Adipose tissue (tissue), 3 donors: Measurements from ENCODE around the gene TSSC4. TPM values are rescaled to one million over a fixed set of nuclear protein-coding genes. Genes with fewer than 3 reads are reported as not detected.
A peak's percentile ranks its signal among the peaks of the same experiment; 100 is the strongest.

Experiments
- H3K27ac ChIP-seq: one replicate; pipeline ENCODE4 v1.5.1; 2013; ENCODE audit warnings: low read depth, low read length
- WGBS, 3 donors: extraction: QIAGEN DNeasy Blood & Tissue Kit; methylation state at CpG; one replicate each; pipeline ENCODE4 v1.1.7; 2013; 5-methylcytosine and 5-hydroxymethylcytosine counted together
- polyA plus RNA-seq, 3 donors: library from polyadenylated mRNA; stranded (reverse); fragments of 200-250 nt; gene quantifications; one replicate each; pipeline ENCODE4 v1.2.3, GENCODE V29; 2013
- donor health status: healthy with polysubstance abuse.
- donor health status: Bipolar disorder and iron deficiency.
- donor health status: healthy.

Gene TSSC4
- polyA plus RNA-seq, 3 donors = 21.0 to 58.0 (median 49.8) TPM

DNA sequence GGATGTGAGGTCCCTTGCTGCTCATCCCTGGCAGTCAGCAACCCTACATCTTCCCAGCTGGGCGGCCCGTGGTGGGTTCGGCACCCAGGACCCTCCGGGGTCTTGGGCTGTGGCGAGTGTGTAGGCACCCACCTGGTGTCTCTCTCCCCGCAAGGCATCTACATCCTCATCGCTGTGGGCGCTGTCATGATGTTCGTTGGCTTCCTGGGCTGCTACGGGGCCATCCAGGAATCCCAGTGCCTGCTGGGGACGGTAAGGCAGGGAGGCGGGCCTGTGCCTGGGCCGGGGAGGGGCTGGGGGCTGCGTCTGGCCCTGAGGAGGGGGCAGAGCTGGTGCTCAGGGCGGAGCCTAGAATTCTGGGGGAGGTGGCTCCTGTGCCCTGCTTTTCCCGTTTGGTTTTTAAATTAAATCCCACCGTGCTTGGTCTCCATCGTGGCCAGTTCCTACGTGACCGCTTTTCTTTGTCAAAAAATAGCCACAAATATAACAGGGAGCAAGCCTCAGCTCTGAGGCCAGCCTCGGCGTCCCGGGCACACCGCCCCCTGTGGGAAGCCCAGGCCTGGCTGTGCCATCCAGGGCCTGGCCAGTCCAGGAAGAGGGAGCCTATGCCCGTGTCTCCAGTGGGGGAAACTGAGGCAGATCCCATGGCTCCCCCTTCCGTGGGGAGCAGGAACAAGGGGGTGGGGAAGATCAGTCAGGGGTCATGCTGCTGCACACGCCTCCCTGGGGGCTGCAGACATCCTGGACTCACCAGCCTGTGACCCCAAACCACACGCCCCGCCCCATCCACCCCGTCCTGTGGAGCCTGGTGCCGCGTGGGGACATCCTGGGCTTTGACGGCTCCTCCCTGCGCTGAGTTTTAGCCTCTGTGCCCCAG lies 6.4 kb upstream of the TSSC4 start:
- H3K27ac ChIP-seq = no peak overlapping the region

DNA sequence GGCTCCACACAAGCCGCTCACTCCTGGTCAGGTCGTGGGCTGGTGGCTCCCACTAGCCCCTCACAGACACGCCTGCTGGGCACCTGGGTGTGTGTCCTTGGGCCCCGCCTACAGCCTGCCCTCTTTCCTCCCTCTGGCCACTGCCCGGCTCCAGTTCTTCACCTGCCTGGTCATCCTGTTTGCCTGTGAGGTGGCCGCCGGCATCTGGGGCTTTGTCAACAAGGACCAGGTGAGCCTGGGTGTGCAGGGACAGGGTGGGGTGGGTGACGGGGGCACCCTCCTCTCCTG lies 5.8 kb upstream of the TSSC4 start:
- no peak overlapping the region for H3K27ac ChIP-seq
- WGBS, 3 donors = 80 to 86% (median 83%) methylated on average over 8 of the region's 8 CpGs

More for the DNA sequence above, 6.4 kb upstream of the TSSC4 start:
- 78 to 85% (median 83%) methylated on average over 33 to 34 of the region's 34 CpGs for WGBS, 3 donors

DNA sequence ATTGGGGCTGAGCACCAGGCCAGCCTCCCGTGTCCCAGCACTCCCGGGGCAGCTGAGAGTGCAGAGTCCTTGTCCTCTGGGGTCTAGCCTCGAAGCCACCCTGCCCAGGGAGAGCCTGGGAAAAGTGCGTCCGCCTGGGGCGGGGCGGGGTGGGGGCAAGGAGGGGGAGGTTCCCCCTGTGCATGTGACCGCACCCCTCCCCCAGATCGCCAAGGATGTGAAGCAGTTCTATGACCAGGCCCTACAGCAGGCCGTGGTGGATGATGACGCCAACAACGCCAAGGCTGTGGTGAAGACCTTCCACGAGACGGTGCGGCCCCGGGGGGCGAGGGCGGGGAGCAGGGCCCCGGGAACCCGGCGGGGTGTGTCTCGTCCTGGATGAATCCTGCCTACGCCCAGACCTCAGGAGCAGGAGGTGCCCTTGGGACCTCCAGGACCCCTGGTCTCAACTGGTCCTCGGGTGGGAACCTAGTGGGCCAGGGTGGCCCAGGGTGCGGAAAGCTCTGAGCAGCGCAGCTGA lies 5.3 kb upstream of the TSSC4 start:
- no peak overlapping the region for H3K27ac ChIP-seq
- WGBS, 3 donors = 83 to 90% (median 86%) methylated on average over 26 of the region's 26 CpGs

DNA sequence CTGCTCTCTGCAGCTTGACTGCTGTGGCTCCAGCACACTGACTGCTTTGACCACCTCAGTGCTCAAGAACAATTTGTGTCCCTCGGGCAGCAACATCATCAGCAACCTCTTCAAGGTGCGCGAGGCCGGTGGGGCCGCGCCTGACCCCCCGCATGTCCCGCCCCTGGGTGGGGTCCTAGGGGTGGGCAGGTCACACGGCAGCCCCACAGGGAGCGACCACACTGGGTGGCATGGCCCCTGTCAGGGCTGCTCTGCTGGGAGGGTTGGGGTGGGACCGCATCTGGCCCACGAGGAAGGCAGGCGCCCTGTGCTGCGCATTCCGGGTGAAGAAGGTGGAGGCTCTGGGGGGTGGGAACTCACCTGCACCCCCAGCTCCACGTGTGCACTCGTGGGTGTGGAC lies 4.7 kb upstream of the TSSC4 start:
- 85 to 89% (median 86%) methylated on average over 17 of the region's 17 CpGs for WGBS, 3 donors

DNA sequence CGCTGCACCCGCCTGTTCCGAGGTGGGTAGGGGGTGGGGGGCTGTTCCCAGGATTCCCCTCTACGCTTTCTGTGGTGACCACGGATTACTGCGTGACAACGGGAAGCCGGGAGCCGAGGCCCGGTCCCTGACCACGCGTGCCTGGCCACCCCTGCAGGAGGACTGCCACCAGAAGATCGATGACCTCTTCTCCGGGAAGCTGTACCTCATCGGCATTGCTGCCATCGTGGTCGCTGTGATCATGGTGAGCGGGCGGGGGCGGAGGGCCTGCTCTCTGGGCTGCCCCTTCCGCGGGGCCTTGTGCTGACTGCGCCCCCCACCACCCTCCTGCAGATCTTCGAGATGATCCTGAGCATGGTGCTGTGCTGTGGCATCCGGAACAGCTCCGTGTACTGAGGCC lies 4.1 kb upstream of the TSSC4 start:
- no peak overlapping the region for H3K27ac ChIP-seq
- WGBS, 3 donors = 90 to 91% (median 91%) methylated on average over 25 to 26 of the region's 26 CpGs

More for the DNA sequence above, 4.7 kb upstream of the TSSC4 start:
- no peak overlapping the region for H3K27ac ChIP-seq

DNA sequence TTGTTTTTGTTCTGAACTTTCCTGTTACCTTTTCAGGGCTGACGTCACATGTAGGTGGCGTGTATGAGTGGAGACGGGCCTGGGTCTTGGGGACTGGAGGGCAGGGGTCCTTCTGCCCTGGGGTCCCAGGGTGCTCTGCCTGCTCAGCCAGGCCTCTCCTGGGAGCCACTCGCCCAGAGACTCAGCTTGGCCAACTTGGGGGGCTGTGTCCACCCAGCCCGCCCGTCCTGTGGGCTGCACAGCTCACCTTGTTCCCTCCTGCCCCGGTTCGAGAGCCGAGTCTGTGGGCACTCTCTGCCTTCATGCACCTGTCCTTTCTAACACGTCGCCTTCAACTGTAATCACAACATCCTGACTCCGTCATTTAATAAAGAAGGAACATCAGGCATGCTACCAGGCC lies 3.5 kb upstream of the TSSC4 start:
- WGBS, 3 donors = 78 to 92% (median 91%) methylated on average over 12 of the region's 12 CpGs

DNA sequence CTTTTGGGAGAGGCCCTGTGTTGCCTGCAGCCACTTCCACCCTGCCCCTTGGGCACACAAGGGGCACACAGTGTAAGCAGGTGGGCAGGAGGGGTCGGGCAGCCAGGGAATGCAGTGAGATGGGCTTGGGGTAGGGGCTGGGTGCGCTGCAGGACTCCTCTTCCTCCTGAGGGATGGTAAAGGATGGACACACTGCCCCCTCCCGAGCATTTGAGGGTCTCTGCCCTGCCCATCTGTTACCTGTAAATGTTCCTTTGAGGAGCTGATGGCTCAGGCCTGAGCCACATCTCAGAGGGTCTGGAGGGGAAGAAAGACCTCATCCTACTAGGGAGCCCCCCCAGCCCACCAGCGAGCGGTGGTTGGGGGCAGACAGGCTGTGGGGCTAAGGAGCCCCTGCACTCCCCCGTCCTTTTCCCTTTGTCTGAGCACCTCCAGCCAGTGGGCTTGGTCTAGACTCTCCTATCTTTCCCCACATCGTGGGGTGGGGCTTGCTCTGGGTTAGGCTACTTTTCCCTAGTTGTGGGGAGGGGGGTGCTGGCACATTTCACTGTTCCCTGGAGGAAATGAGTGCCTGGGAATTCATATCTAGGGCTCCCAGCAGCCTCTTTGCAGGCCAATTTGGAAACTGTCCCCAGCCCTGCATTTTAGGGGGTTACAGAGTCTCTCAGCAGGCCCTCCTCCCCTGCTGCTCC lies 1.7 kb upstream of the TSSC4 start:
- no peak overlapping the region for H3K27ac ChIP-seq
- 54 to 61% (median 60%) methylated on average over 6 to 7 of the region's 7 CpGs for WGBS, 3 donors

More for the DNA sequence above, 3.5 kb upstream of the TSSC4 start:
- no peak overlapping the region for H3K27ac ChIP-seq

DNA sequence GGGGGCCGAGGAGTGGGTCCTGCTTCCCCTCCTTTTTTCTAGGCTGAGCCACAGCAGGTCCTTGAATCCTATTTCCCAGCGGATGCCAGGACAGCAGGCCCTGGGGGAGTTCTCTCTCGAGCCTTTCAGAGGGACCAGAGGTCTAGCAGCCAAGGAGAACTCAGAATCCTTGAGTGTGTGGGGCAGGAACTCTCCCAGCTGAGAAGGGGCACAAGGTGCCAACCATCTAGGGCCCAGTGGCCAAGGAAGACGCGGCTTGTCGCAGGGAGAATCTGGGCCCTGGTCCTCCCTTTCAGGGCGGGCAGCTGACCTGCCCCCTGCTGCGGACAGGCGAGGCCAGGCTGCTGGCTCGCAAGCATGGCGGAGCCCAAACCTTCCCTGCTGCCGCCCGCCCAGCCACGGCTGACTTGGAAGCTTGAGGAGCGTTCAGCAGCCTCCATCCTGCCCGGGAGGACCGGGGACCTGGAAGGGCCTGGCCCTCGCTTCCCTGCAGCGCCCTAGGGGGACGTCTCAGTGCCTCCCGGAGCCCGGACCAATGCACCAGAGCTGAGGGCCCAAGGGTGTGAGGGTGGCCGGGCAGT lies 972 bp upstream of the TSSC4 start:
- 5 to 15% (median 15%) methylated on average over 21 to 23 of the region's 23 CpGs for WGBS, 3 donors

DNA sequence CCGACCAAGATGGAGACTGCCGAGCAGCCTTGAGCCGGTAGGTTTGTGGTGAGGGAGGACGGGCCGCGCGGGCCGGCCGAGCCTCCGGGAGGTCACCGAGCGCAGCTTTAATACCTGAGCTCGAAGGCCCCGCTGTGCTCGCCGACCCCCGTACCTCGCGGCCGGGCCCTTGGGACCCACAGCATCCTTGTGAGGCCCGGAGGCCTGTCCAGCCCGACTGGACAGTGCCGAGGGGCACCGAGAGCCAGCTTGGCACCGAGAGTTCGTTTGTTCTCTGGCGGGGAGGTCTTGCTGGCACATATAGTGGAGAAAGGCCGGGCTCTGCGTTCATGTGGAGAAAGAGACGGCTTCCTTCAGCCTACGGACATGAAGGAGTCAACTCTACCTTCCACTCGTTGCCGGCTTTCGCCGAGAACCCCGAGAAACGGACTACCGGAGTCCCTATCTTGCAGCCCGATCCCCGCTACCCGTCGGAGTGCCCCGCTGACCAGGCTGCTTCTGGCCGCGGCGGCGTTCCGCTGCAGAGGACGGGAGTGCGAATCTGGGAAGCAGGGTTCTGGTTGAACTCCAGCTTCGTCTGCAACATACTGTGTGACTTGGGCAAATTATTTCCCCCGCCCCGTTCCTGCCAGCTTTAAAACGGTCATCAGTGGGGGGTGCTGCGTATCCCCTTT lies 349 bp downstream of the TSSC4 start:
- H3K27ac ChIP-seq = peak overlapping the region; percentile 95
- 0 to 1% (median 0%) methylated on average over 55 of the region's 55 CpGs for WGBS, 3 donors

More for the DNA sequence above, 972 bp upstream of the TSSC4 start:
- H3K27ac ChIP-seq = peak overlapping the region; percentile 96

DNA sequence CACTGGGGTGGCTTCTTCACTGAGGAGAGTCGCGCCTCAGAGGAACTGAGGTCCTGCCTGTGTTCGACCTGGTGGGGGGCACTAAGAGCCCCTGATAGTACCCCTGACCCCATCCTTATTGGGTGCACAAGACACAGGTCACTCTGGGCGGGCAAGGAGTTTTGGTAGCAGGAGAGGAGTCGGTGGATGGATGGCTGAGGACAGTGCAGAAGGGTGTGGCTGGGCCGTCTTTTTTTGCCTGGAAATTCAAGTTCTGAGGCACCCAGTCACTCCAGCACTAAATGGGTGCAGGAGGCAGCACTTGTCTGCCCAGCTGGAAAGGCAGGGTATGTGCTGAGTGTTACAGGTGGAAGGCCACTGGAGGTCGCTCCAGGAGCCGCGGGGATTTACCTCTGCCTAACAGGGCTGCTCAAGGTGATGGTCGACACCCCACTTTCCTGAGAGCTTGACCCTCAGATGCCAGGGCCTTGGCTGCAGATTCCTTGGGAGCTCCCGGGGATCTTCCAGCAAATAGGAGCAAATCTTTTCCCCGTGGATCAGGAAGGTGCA lies 960 bp downstream of the TSSC4 start:
- H3K27ac ChIP-seq = peak overlapping the region; percentile 95
- 30 to 44% (median 37%) methylated on average over 12 of the region's 12 CpGs for WGBS, 3 donors

DNA sequence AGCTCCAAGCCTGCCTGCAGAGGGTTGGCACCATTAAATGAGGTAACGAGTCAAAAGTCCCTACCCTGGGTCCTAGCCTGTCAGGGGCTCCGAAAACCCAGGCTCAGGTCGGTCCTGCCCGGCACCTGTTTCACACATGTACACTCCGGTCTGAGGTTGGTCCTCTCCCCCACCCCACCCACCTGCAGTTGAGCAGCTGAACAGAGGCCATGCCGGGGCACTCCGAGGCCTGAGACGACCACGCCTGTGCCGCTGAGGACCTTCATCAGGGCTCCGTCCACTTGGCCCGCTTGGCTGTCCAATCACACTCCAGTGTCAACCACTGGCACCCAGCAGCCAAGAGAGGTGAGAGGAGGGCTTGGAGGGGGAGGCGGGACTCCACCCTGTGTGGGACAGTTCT lies 1.6 kb downstream of the TSSC4 start:
- 89 to 91% (median 91%) methylated on average over 13 of the region's 13 CpGs for WGBS, 3 donors
- H3K27ac ChIP-seq = no peak overlapping the region

DNA sequence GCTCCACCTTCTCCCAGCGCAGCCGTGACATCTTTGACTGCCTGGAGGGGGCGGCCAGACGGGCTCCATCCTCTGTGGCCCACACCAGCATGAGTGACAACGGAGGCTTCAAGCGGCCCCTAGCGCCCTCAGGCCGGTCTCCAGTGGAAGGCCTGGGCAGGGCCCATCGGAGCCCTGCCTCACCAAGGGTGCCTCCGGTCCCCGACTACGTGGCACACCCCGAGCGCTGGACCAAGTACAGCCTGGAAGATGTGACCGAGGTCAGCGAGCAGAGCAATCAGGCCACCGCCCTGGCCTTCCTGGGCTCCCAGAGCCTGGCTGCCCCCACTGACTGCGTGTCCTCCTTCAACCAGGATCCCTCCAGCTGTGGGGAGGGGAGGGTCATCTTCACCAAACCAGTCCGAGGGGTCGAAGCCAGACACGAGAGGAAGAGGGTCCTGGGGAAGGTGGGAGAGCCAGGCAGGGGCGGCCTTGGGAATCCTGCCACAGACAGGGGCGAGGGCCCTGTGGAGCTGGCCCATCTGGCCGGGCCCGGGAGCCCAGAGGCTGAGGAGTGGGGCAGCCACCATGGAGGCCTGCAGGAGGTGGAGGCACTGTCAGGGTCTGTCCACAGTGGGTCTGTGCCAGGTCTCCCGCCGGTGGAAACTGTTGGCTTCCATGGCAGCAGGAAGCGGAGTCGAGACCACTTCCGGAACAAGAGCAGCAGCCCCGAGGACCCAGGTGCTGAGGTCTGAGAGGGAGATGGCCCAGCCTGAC lies 2.5 kb downstream of the TSSC4 start:
- no peak overlapping the region for H3K27ac ChIP-seq
- 85 to 88% (median 88%) methylated on average over 31 of the region's 31 CpGs for WGBS, 3 donors

DNA sequence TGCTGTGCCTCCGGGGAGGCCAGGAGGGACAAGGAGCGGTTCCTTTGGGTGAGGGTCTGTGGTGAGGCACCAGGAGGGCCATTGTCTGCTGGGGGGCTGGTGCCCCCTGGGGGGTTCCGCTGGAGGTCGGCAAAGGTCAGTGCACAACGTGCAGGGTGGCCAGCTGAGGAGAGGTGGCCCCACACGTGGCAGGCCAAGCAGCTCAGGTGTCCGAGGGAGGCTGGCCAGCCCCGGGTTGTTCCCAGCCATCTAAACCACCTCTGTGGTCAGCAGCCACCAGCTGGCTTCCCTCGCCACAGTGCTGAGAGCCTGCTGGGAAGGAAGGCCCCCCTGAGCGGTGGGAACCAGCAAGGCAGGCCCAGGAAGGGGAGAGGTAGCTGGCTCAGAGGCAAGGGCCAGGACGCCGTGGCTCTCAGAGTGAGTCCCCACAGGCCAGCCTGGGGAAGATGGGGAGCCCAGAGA lies 4.2 kb downstream of the TSSC4 start:
- 67 to 72% (median 68%) methylated on average over 12 of the region's 12 CpGs for WGBS, 3 donors
- no peak overlapping the region for H3K27ac ChIP-seq

DNA sequence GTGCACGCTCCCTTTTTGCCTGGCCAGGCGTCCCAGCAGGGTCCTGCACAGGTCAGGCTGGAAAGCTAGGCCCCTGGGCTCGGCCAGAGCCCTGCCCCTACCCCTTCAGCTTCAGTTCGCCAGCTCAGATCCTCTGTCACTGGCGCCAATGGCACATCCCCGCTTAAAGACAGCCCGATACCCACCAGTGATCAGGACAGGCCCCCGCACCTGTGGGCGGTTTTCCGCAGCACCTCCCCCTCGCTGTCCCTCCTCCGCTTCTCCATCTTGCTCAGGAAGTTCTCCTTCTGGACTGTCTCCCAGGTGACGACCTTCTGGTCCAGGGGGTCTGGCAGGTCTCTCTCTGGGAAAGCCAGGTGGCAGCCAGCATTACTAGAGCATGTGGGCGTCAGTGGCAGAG lies 5.9 kb downstream of the TSSC4 start:
- WGBS, 3 donors = 77 to 92% (median 88%) methylated on average over 13 to 14 of the region's 14 CpGs
- no peak overlapping the region for H3K27ac ChIP-seq

DNA sequence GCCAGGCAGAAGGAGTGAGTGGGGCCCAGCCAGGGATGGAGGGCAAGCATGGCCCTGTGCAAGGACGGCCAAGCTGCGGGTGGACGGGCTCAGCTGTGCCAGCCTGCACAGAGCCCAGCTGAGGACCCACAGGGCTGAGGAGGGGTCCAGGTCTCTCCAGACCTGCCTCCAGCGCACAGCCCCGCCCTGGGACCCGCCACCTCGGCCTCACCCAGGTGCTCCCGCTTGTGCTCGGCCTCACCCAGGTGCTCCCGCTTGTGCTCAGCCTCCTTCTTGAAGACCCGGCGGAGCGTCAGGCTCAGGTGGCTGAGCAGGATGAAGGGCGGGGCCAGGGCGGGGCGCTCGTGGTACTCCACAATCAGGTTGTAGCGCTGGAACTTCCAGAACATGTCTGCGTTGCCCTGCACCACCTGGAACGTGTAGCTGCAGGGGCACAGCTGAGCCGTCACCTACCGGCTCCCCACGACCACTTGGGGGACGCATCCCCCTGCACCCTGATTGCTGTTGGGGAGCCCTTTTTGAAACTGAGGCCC lies 6.4 kb downstream of the TSSC4 start:
- WGBS, 3 donors = 77 to 89% (median 84%) methylated on average over 21 to 24 of the region's 24 CpGs
- no peak overlapping the region for H3K27ac ChIP-seq

DNA sequence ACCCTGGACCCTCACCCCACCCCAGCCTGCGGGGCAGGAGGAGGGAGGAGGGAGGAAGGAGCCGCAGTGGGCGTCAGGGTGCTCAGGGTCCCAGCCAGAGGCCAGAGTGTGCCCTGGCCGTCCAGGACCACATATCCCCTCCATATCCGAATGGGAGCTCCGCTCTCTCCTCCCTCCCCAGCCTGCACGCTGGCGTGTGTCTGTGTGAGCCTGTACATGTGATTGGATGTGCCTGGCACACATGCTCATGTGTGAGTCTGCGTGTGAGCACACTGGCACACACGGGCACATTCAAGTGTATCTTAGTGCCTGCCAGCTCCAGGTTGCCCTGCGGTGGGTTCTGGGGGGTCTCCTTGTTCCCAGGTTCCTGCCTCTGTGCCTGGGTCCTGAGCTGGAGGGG lies 8.1 kb downstream of the TSSC4 start:
- WGBS, 3 donors = 66 to 75% (median 73%) methylated on average over 10 to 11 of the region's 11 CpGs
- H3K27ac ChIP-seq = no peak overlapping the region

DNA sequence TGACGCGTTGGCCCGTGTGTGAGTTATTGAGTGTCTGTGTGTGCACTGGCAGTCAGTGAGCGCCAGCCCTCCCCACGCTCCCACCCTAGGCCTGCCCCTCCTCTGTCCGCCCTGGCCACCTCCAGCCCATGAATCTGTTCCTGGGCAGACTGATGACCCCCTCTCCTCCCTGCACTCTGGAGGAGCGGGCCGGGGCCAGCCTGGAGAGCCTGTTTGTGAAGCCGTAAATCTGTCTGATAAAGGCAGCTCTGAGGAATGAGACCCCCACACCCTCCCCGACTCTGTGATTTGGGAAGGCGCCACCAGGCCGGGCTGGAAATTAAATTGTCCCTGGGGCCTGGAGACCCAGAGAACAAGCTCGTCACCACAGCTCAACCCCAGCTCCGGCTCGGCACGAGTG lies 8.6 kb downstream of the TSSC4 start:
- H3K27ac ChIP-seq = no peak overlapping the region
- 37 to 70% (median 68%) methylated on average over 16 of the region's 16 CpGs for WGBS, 3 donors
